ENCODE measurements around the gene RYR2.

Gene RYR2

GRCh38 chr1:237664348-237664747, 622.4 kb downstream of the RYR2 start:
- no peak for TF ChIP-seq CTCF (IDR thresholded peaks at IDR 0.05; ENCODE audit: borderline replicate concordance, control extremely low read depth, extremely low read depth, insufficient read depth, missing control alignments)
- no peak for DNase-seq (ENCODE audit: low spot score)
- in situ Hi-C loops (cut with MboI; ENCODE audit: low sequenced_read_pairs, unreplicated experiment), result no loop called here

GRCh38 chr1:237670302-237670701, 628.3 kb downstream of the RYR2 start:
- no peak for TF ChIP-seq CTCF (IDR thresholded peaks at IDR 0.05; ENCODE audit: borderline replicate concordance, control extremely low read depth, extremely low read depth, insufficient read depth, missing control alignments)
- no peak for DNase-seq (ENCODE audit: low spot score)
- in situ Hi-C loops (cut with MboI; ENCODE audit: low sequenced_read_pairs, unreplicated experiment), result no loop called here

GRCh38 chr1:237671262-237671661, 629.3 kb downstream of the RYR2 start:
- no peak for DNase-seq (ENCODE audit: low spot score)
- in situ Hi-C loops (cut with MboI; ENCODE audit: low sequenced_read_pairs, unreplicated experiment), result no loop called here
- no peak for TF ChIP-seq CTCF (IDR thresholded peaks at IDR 0.05; ENCODE audit: borderline replicate concordance, control extremely low read depth, extremely low read depth, insufficient read depth, missing control alignments)

DNA sequence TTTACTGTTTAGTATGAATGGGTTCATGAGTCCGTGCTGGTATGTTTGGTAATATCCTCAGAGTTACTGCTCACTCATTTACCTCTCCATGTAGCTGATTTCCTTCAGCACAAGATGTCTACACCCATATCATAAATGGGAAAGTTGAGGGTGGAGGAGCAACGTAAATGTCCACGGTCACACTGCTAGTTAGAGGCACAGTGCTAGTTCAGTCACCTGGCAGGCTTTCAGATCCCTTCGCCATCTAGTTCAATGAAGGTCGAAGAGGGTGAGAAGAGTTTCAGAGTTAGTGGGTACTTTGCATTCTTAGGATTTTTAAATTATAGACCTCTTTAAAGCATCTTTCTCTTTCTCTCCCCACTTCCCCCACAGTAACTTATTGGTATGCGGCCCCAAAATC, 630.0 kb downstream of the RYR2 start:
- no peak for DNase-seq (ENCODE audit: low spot score)
- in situ Hi-C loops (cut with MboI; ENCODE audit: low sequenced_read_pairs, unreplicated experiment), result no loop called here
- no peak for TF ChIP-seq CTCF (IDR thresholded peaks at IDR 0.05; ENCODE audit: borderline replicate concordance, control extremely low read depth, extremely low read depth, insufficient read depth, missing control alignments)

- no peak for TF ChIP-seq CTCF (IDR thresholded peaks at IDR 0.05; ENCODE audit: borderline replicate concordance, control extremely low read depth, extremely low read depth, insufficient read depth, missing control alignments)
- in situ Hi-C loops (cut with MboI; ENCODE audit: low sequenced_read_pairs, unreplicated experiment), result no loop called here
- DNase-seq (ENCODE audit: low spot score), result no peak
Measured at GRCh38 chr1:237672748-237673147, 630.8 kb downstream of the RYR2 start.

DNA sequence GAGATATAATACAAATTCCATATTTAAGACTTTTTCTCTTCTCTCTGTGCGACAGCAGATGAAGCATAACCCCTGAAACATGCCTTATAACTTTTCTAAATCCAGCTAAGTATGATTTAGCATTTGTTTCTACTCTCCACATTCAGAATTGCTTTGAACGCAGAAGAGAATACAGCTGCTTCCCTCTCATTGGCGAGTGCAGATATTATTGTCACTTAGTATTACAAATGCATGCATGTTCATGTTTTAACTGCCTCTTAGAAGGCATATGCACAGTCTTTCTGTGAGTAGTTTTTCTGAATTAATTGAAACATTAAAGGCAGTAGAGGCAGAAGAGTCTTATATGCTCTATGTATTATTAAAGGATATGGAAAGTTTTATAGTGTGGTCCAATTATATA, 631.6 kb downstream of the RYR2 start:
- TF ChIP-seq CTCF (IDR thresholded peaks at IDR 0.05; ENCODE audit: borderline replicate concordance, control extremely low read depth, extremely low read depth, insufficient read depth, missing control alignments), result no peak
- no peak for DNase-seq (ENCODE audit: low spot score)
- in situ Hi-C loops (cut with MboI; ENCODE audit: low sequenced_read_pairs, unreplicated experiment), result no loop called here

DNA sequence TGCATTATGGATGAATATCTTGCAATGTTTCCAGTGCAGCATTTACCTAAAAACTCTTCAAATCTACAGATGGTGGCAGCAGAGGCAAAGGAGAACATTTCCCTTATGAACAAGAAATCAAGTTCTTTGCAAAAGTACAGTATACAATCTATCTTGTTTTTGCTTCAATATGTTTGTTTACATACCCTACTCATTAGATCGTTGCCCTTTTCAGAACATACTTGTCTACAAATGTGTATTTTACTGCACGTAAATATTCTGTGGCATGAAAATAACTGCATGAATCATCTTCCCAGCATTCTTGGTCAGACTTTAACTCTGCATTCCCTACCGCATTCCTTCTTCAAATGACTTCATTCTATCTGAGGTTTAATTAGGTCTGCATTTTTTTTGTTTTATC, 636.0 kb downstream of the RYR2 start:
- no peak for DNase-seq (ENCODE audit: low spot score)
- TF ChIP-seq CTCF (IDR thresholded peaks at IDR 0.05; ENCODE audit: borderline replicate concordance, control extremely low read depth, extremely low read depth, insufficient read depth, missing control alignments), result no peak
- in situ Hi-C loops (cut with MboI; ENCODE audit: low sequenced_read_pairs, unreplicated experiment), result no loop called here
